ENCODE data around the gene S100A5.

S100A5 gene

DNA sequence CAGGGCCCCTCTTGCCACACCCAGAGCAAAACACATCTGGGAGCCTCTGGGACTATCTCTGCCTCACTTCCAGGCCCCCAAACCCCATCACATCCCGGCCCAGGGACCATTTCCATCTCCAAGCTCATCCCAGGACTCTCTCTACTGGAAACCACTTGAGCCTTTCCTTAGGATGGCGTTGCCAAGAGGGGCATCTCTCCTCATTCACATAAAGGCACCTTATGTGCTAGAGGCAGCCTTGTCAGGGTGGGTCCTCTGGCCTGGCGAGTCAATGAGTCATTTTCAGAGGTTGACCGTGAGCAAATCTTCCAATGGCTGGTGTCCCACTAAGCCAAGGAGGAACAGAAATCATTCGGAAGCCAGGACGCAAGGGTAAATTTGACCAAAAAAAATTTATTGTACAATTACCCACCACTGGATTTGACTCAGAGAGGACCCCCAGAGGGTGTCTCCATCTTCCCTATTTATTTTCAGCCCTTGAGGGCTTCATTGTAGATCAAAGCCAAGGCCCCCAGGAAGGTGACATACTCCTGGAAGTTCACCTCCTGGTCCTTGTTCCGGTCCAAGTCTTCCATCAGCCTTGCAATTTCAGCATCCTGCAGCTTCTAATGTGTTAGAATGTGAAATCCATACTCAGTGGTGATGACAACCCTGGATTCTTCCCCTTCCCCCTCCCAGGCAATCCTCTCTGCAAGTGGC, 6.4 kb downstream of the S100A5 start:
- Histone ChIP-seq H3K4me3 (ENCODE audit: low read depth, low read length) (no peak overlapping the region), H3K9me3 (ENCODE audit: control insufficient read depth, insufficient read depth, low read depth, low read length) (no peaks in the 10 kb centered on the region), H3K36me3 (ENCODE audit: control insufficient read depth in 2 of 2, insufficient read depth in 1 of 2, low read length in 2 of 2) (no peaks in the 10 kb centered on the region), H3K4me1 (ENCODE audit: control insufficient read depth, insufficient read depth, low read length) (no peaks in the 10 kb centered on the region), H3K27ac (ENCODE audit: extremely low read depth, low read depth, low read length) (no peak overlapping the region)
- POLR2A ChIA-PET: interaction anchor here (1.2 kb wide), 1 partner anchor 34 kb away, joined by 4 read pairs; no protein-coding TSS in a partner anchor
- 0 out of 2 replicates have a peak, but pooled peaks have one; percentile 14 for TF ChIP-seq ZBTB17 (tag by site-specific recombination; IDR thresholded peaks at IDR 0.05)
- peak; percentile 40; the same call in 1 of the 2 replicates for TF ChIP-seq ZNF184 (tag by site-specific recombination; IDR thresholded peaks at IDR 0.05)
- peak; percentile 33; the same call in 1 of the 2 replicates for TF ChIP-seq ZNF394 (tag by site-specific recombination; IDR thresholded peaks at IDR 0.05; ENCODE audit: borderline replicate concordance)
- TF ChIP-seq ZNF791 (tag by site-specific recombination; IDR thresholded peaks at IDR 0.05): no peak
- CTCF ChIA-PET: interaction anchor here (0.6 to 4.3 kb wide), 10 partner anchors 9 to 42 kb away, joined by 3 to 55 read pairs (median 4); partner anchors contain the start of genes S100A3 and S100A4

DNA sequence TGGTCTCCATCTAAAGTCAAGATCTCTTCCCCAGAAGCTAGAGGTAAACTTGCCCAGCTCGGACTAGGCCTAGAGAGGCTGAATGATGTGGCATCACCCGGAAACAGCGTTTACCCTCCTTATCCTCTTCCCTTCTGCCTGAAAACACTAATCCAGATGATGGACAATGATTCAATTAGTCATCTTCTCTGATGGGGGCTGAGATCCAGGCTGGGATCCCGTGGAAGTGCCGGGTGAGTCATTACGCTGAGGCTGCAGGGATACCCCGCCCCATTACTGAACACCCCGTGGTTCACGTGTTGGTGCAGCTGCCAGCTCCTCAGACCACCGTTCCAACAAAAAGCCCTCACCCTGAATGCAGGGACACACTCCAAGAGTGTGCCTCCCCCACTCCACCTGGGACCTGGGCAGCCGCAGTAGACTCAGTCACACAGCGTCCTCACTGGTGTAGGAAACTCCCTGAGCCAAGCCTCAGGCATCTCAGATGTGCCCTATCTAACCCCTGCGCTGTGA, 7.0 kb downstream of the S100A5 start:
- ChIA-PET POLR2A (interaction anchor here (1.2 to 2.4 kb wide), 3 partner anchors 32 to 93 kb away, joined by 4 to 7 read pairs (median 6); partner anchors contain the start of genes S100A13 and S100A2), CTCF (interaction anchor here (0.5 to 4.3 kb wide), 16 partner anchors 9 to 1073 kb away, joined by 3 to 55 read pairs (median 4); partner anchors contain the start of genes RAB13, S100A1, S100A13 and S100A3)
- Histone ChIP-seq H3K36me3 (ENCODE audit: control insufficient read depth in 2 of 2, insufficient read depth in 1 of 2, low read length in 2 of 2) (no peaks in the 10 kb centered on the region), H3K4me3 (ENCODE audit: low read depth, low read length) (no peak overlapping the region), H3K9me3 (ENCODE audit: control insufficient read depth, insufficient read depth, low read depth, low read length) (no peaks in the 10 kb centered on the region), H3K27ac (ENCODE audit: extremely low read depth, low read depth, low read length) (no peak overlapping the region), H3K4me1 (ENCODE audit: control insufficient read depth, insufficient read depth, low read length) (no peaks in the 10 kb centered on the region)
- no peak for TF ChIP-seq ZNF768 (tag by site-specific recombination; IDR thresholded peaks at IDR 0.05)
- TF ChIP-seq ZNF274 (IDR thresholded peaks at IDR 0.05; ENCODE audit: low read length): no peak
- no peak for TF ChIP-seq ZNF274 (tag by site-specific recombination; IDR thresholded peaks at IDR 0.05; ENCODE audit: borderline replicate concordance)
- no peak for TF ChIP-seq SP2 (tag by site-specific recombination; IDR thresholded peaks at IDR 0.05)
- no peak for TF ChIP-seq ZNF223 (tag by site-specific recombination; IDR thresholded peaks at IDR 0.05)
- TF ChIP-seq ZIC2 (tag by site-specific recombination; IDR thresholded peaks at IDR 0.05): no peak
- TF ChIP-seq, protein P1, sequence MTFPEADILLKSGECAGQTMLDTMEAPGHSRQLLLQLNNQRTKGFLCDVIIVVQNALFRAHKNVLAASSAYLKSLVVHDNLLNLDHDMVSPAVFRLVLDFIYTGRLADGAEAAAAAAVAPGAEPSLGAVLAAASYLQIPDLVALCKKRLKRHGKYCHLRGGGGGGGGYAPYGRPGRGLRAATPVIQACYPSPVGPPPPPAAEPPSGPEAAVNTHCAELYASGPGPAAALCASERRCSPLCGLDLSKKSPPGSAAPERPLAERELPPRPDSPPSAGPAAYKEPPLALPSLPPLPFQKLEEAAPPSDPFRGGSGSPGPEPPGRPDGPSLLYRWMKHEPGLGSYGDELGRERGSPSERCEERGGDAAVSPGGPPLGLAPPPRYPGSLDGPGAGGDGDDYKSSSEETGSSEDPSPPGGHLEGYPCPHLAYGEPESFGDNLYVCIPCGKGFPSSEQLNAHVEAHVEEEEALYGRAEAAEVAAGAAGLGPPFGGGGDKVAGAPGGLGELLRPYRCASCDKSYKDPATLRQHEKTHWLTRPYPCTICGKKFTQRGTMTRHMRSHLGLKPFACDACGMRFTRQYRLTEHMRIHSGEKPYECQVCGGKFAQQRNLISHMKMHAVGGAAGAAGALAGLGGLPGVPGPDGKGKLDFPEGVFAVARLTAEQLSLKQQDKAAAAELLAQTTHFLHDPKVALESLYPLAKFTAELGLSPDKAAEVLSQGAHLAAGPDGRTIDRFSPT (tag by site-specific recombination; IDR thresholded peaks at IDR 0.05): no peak; the same call in 1 of the 2 replicates
- no peak for TF ChIP-seq ZNF132 (tag by site-specific recombination; IDR thresholded peaks at IDR 0.05; ENCODE audit: borderline replicate concordance)
- TF ChIP-seq SP7 (tag by site-specific recombination; IDR thresholded peaks at IDR 0.05): 0 out of 2 replicates have a peak, but pooled peaks have one; percentile 48
- TF ChIP-seq TCF7L2 (IDR thresholded peaks at IDR 0.05; ENCODE audit: borderline replicate concordance, low read depth, low read length): no peak
- TF ChIP-seq IKZF3 (tag by site-specific recombination; IDR thresholded peaks at IDR 0.05): no peak
- TF ChIP-seq ZNF16 (tag by site-specific recombination; IDR thresholded peaks at IDR 0.05; ENCODE audit: low read depth): no peak
- no peak for TF ChIP-seq ZBTB21 (tag by site-specific recombination; IDR thresholded peaks at IDR 0.05)
- TF ChIP-seq ZNF624 (tag by site-specific recombination; IDR thresholded peaks at IDR 0.05): no peak
- peak; percentile 48; the same call in 1 of the 2 replicates for TF ChIP-seq ZNF76 (tag by site-specific recombination; IDR thresholded peaks at IDR 0.05; ENCODE audit: borderline replicate concordance, low read depth)
- TF ChIP-seq ZNF202 (tag by site-specific recombination; IDR thresholded peaks at IDR 0.05; ENCODE audit: borderline replicate concordance): no peak
- no peak for TF ChIP-seq ZNF610 (tag by site-specific recombination; IDR thresholded peaks at IDR 0.05; ENCODE audit: borderline replicate concordance)
- TF ChIP-seq HOXA7 (CRISPR knock-in tag; IDR thresholded peaks at IDR 0.05; ENCODE audit: borderline replicate concordance): no peak
- no peak for TF ChIP-seq ZNF426 (tag by site-specific recombination; IDR thresholded peaks at IDR 0.05)
- no peak for TF ChIP-seq ZNF2 (tag by site-specific recombination; IDR thresholded peaks at IDR 0.05)
- TF ChIP-seq GLI4 (tag by site-specific recombination; IDR thresholded peaks at IDR 0.05): no peak
- TF ChIP-seq GLIS1 (tag by site-specific recombination; IDR thresholded peaks at IDR 0.05): 0 out of 2 replicates have a peak, but pooled peaks have one; percentile 7
- no peak for TF ChIP-seq ZNF785 (tag by site-specific recombination; IDR thresholded peaks at IDR 0.05)
- no peak for TF ChIP-seq ZBTB8A (tag by site-specific recombination; IDR thresholded peaks at IDR 0.05)
- TF ChIP-seq ZNF416 (tag by site-specific recombination; IDR thresholded peaks at IDR 0.05): no peak
- TF ChIP-seq, protein P2, sequence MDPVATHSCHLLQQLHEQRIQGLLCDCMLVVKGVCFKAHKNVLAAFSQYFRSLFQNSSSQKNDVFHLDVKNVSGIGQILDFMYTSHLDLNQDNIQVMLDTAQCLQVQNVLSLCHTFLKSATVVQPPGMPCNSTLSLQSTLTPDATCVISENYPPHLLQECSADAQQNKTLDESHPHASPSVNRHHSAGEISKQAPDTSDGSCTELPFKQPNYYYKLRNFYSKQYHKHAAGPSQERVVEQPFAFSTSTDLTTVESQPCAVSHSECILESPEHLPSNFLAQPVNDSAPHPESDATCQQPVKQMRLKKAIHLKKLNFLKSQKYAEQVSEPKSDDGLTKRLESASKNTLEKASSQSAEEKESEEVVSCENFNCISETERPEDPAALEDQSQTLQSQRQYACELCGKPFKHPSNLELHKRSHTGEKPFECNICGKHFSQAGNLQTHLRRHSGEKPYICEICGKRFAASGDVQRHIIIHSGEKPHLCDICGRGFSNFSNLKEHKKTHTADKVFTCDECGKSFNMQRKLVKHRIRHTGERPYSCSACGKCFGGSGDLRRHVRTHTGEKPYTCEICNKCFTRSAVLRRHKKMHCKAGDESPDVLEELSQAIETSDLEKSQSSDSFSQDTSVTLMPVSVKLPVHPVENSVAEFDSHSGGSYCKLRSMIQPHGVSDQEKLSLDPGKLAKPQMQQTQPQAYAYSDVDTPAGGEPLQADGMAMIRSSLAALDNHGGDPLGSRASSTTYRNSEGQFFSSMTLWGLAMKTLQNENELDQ (tag by site-specific recombination; IDR thresholded peaks at IDR 0.05; ENCODE audit: low read depth): no peak
- TF ChIP-seq ZNF629 (tag by site-specific recombination; IDR thresholded peaks at IDR 0.05): peak; percentile 32; the same call in 1 of the 2 replicates
- no peak for TF ChIP-seq ZNF621 (tag by site-specific recombination; IDR thresholded peaks at IDR 0.05)
